ENCODE measurements around the gene HGD.

- TF ChIP-seq CTCF (IDR thresholded peaks at IDR 0.05), result no peak
- no peak for TF ChIP-seq POLR2A (IDR thresholded peaks at IDR 0.05)
- TF ChIP-seq POLR2AphosphoS5 (IDR thresholded peaks at IDR 0.05), result no peak
These were observed 67.3 kb downstream of the HGD start for GRCh38 chr3:120614765-120615164.
